SU-DHL-6 (cell line): ENCODE measurements around the gene VTA1.

ENCODE experiments used
- H2AFZ ChIP-seq: fragments of 200-600 bp; sonication (generic); 2 replicates; pipeline ENCODE4 v1.6.1; 2014; ENCODE audit warnings: low read depth, mild to moderate bottlenecking, moderate library complexity, mixed read lengths, antibody characterized with exemption, low read length; ENCODE audit not compliant: severe bottlenecking
- H3F3A ChIP-seq: fragments of 200-600 bp; shearing (Covaris generic); 2 replicates; pipeline ENCODE4 v1.6.0; 2016; ENCODE audit warnings: antibody characterized with exemption, mild to moderate bottlenecking; ENCODE audit not compliant: insufficient read depth
- H3K27ac ChIP-seq: fragments of 200-600 bp; sonication (generic); 2 replicates; pipeline ENCODE4 v1.5.1; 2016; ENCODE audit warnings: low read depth, mild to moderate bottlenecking, low read length, moderate library complexity, mixed read lengths
- H3K27me3 ChIP-seq: fragments of 200-600 bp; sonication (generic), shearing (Covaris generic); 2 replicates; pipeline ENCODE4 v1.6.0; 2014; ENCODE audit warnings: mild to moderate bottlenecking, low read length
- H3K36me3 ChIP-seq: fragments of 200-600 bp; sonication (generic); 2 replicates; pipeline ENCODE4 v1.6.1; 2014; ENCODE audit warnings: mild to moderate bottlenecking, low read length, mixed read lengths
- H3K4me2 ChIP-seq: fragments of 300-600, 200-600 bp; shearing (Covaris generic), sonication (generic); 2 replicates; pipeline ENCODE4 v1.6.0; 2014; ENCODE audit warnings: low read length, low read depth, mild to moderate bottlenecking; ENCODE audit not compliant: poor library complexity, severe bottlenecking
- H3K4me3 ChIP-seq: fragments of 200-600 bp; sonication (generic); 2 replicates; pipeline ENCODE4 v1.5.1; 2014; ENCODE audit warnings: antibody characterized with exemption, low read length, mild to moderate bottlenecking, mixed read lengths; ENCODE audit not compliant: insufficient read depth, poor library complexity, severe bottlenecking
- H3K79me2 ChIP-seq: fragments of 200-600 bp; sonication (generic); 2 replicates; pipeline ENCODE4 v1.6.1; 2014; ENCODE audit warnings: mild to moderate bottlenecking, low read length, moderate library complexity; ENCODE audit not compliant: insufficient read depth
- H3K9ac ChIP-seq: fragments of 200-600 bp; sonication (generic); 2 replicates; pipeline ENCODE4 v1.7.0; 2014; ENCODE audit warnings: mild to moderate bottlenecking, low read length
- H3K9me2 ChIP-seq: fragments of 200-600 bp; sonication (generic); replicated peaks from 2 replicates; pipeline ENCODE4 v1.6.1; 2014; ENCODE audit warnings: low read length; ENCODE audit not compliant: insufficient read depth
- H3K9me3 ChIP-seq: fragments of 200-600 bp; sonication (generic); 2 replicates; pipeline ENCODE4 v1.6.1; 2014; ENCODE audit warnings: low read length, mixed read lengths; ENCODE audit not compliant: insufficient read depth
- H4K20me1 ChIP-seq: fragments of 200-600 bp; sonication (generic); 2 replicates; pipeline ENCODE4 v1.6.1; 2014; ENCODE audit warnings: low read depth, mild to moderate bottlenecking, antibody characterized with exemption, low read length, moderate library complexity, mixed read lengths
- CTCF ChIP-seq: fragments of 200-600 bp; sonication (generic); IDR thresholded peaks from one replicate; pipeline ENCODE4 v1.5.1; 2017; ENCODE audit warnings: antibody characterized with exemption, mild to moderate bottlenecking, low read length, moderate library complexity; ENCODE audit not compliant: insufficient read depth, poor library complexity, severe bottlenecking
- EZH2phosphoT487 ChIP-seq: fragments of 200-600 bp; sonication (generic), shearing (Covaris generic); conservative IDR thresholded peaks from 2 replicates; pipeline ENCODE4 v1.6.1; 2018; ENCODE audit warnings: mild to moderate bottlenecking, antibody characterized with exemption, low read length, moderate library complexity, mixed read lengths

Gene VTA1

GRCh38 chr6:142189057-142189456 lies 42.0 kb downstream of the VTA1 start:
- H3K36me3 ChIP-seq = peaks cover 10% of the 10 kb centered on the region; the same call in 1 of the 2 replicates
- no peaks in the 10 kb centered on the region for H3K9me3 ChIP-seq
- H3K79me2 ChIP-seq = no peaks in the 10 kb centered on the region; the same call in 1 of the 2 replicates
- no peak for TF ChIP-seq EZH2phosphoT487
- TF ChIP-seq CTCF = no peak
- H3K4me3 ChIP-seq = no peak overlapping the region
- H3K4me2 ChIP-seq = no peak overlapping the region
- no peaks in the 10 kb centered on the region for H3K27me3 ChIP-seq
- H3K9ac ChIP-seq = no peak overlapping the region
- no peak overlapping the region for H3K27ac ChIP-seq
- H2AFZ ChIP-seq = no peak overlapping the region
- no peaks in the 10 kb centered on the region for H3K9me2 ChIP-seq
- H4K20me1 ChIP-seq = no peaks in the 10 kb centered on the region
- H3F3A ChIP-seq = 0 out of 2 replicates have a peak, but pooled peaks cover 3% of the 10 kb centered on the region

DNA sequence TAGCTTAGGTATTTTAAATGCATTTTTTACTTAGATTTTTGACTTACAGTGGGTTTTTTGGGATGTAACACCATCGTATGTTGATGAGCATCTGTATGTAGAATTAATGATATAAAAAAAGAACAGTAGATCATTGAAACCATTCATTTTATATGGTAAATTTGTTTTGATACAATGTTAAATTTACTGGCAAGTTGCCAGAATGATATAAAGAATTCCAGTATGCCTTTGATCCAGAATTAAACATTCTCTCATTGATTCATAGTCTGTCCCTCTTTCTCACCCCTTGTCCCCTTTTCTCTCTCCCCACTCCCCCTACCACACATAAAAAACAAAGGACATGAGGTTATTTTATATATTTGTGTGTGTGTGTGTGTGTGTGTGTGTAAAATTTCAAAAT lies 45.3 kb downstream of the VTA1 start:
- Histone ChIP-seq H3K9me3 (no peaks in the 10 kb centered on the region), H2AFZ (no peak overlapping the region), H3K79me2 (peaks cover 4% of the 10 kb centered on the region; the same call in 1 of the 2 replicates), H4K20me1 (no peaks in the 10 kb centered on the region), H3K27me3 (no peaks in the 10 kb centered on the region), H3K9me2 (no peaks in the 10 kb centered on the region), H3K27ac (no peak overlapping the region), H3F3A (0 out of 2 replicates have a peak, but pooled peaks cover 3% of the 10 kb centered on the region), H3K4me2 (no peak overlapping the region), H3K36me3 (peaks cover 10% of the 10 kb centered on the region; the same call in 1 of the 2 replicates), H3K4me3 (no peak overlapping the region), H3K9ac (no peak overlapping the region)
- TF ChIP-seq CTCF (no peak), EZH2phosphoT487 (no peak)

- TF ChIP-seq EZH2phosphoT487 = no peak
- no peak for TF ChIP-seq CTCF
- no peak overlapping the region for H2AFZ ChIP-seq
These were observed 46.6 kb downstream of the VTA1 start for GRCh38 chr6:142193621-142194020.

More at GRCh38 chr6:142193621-142194020, 46.6 kb downstream of the VTA1 start:
- H3K9ac ChIP-seq = no peak overlapping the region
- H3K9me3 ChIP-seq = no peaks in the 10 kb centered on the region
- no peak overlapping the region for H3K4me3 ChIP-seq
- H3K27me3 ChIP-seq = no peaks in the 10 kb centered on the region
- 0 out of 2 replicates have a peak, but pooled peaks cover 3% of the 10 kb centered on the region for H3F3A ChIP-seq
- peaks cover 4% of the 10 kb centered on the region; the same call in 1 of the 2 replicates for H3K79me2 ChIP-seq
- no peaks in the 10 kb centered on the region for H3K9me2 ChIP-seq
- no peaks in the 10 kb centered on the region for H4K20me1 ChIP-seq
- no peak overlapping the region for H3K27ac ChIP-seq
- no peak overlapping the region for H3K4me2 ChIP-seq
- H3K36me3 ChIP-seq = peaks cover 10% of the 10 kb centered on the region; the same call in 1 of the 2 replicates
